Stimulated activated CD4-positive, alpha-beta T cell treated with anti-CD3 and anti-CD28 coated beads, Interleukin-2, amount 100 ng/mL, for 48 hours (primary cell): ENCODE results near the gene POLN.
"Not testable (repeated sequence)": the region's sequence is repeated elsewhere in the genome, so short reads cannot be mapped to it uniquely, and the experiment has no call there.

ENCODE experiments used
- DNase-seq, 2 donors: peaks; one replicate each; pipeline ENCODE4 v3.0.0-alpha.2; 2020

Gene POLN

DNA sequence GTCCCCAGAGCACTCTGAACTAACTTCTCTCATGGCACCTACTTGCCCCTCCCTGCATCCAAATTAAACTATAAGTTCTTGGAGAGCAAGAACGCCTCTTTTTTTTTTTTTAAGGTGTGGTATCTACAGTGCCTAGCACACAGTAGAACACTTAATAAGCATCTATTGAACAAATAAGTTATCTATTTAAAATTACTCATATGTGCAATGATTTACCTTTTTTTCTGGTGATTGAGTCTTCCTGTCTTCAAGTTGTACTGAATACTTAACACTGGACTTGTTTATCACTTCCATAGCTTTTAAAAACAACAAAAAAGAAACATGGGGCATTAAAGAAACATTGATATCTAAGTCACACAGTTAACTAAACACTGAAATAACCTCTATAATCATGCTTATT, 29.1 kb downstream of the POLN start:
- DNase-seq = no peak

DNA sequence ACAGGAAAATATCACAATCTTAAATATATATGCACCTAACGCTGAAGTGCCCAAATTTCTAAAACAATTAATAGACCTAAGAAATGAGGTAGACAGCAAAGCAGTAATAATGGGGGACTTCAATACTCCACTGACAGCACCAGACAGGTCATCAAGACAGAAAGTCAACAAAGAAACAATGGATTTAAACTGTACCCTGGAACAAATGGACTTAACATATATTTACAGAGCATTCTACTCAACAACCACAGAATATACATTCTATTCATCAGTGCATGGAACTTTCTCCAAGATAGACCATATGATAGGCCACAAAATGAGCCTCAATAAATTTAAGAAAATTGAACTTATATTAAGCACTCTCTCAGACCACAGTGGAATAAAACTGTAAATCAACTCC, 39.1 kb downstream of the POLN start:
- not testable (repeated sequence) for DNase-seq

DNA sequence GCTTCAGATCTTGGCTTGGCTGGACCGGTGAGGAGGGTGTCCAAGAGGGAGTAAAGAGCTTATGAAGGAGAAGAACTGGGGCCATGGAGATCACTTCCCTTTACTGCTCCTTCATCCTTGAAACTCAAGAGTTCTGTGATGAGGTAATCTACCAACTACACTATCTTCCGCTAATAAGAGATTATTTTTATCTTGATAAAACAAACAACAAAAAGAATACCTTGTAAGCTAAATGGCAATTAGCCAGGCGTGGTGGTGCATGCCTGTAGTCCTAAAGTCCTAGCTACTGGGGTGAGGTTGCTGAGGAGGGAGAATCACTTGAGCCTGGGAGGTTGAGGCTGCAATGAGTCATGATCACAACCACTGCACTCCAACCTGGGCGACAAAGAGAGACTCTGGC, 47.4 kb downstream of the POLN start:
- DNase-seq = no peak

DNA sequence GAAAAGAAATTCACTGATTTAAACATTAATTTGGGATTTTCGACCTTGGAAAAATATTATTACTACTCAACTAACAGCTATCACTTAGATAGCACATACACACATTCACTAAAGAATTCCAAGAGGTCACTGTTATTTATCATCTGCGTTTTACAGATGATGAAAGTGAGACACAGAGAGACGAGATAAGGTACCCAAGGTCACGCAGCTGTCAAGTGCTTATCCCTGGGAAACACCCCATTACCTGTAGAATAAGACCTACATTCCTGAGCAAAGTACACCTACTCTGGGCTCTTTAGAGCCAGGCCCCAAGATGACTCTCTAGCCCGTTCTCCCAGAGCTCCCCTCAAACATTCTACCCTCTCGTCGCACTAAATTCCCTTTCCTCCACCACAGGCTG, 48.6 kb downstream of the POLN start:
- DNase-seq = no peak

DNA sequence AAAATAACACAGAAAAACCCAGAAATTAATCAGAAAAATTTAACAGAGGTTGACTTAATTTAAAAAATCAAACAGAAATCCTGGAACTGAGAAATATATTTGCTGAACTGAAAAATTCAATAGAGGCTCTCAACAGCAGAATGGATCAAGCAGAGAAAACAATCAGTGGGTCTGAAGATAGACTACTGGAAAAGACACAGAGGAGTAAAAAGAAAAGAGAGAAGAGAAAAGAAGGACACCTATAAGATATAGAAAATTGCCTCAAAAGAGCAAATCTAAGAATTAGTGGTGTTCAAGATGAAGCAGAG, 55.1 kb downstream of the POLN start:
- no peak for DNase-seq

DNA sequence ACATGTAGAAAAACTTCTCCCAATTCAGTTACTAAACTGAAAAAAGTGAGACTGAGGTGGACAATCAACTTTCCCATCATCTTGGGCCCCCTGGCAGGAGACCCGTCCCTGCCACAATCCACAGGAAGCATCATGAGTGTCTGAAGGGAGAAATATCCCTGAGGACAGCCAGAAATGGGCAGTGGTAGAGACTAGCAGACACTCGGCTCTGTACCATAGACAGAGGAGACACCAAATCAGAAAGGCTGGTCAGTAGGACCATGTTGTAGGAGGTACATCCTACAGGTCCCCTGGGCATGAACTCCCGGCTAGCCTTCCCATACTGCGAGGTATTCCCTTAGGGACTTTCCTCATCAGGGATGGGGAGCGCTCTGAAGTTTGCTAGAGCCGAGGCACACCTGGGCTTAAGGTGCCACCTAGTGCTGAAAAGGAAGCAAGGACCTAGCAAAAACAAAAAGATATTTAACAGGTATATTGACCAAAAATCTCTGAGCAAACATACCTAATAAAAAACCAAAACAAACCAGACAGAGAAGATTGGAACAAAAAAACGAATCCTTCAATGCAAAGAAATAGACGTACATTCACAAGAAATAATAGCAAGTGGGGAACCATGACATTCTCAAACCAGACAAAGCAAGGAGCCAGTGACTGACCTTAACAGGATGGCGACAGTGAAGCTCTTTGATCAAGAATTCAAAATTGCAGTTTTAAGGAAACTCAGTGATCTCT, 55.6 kb downstream of the POLN start:
- DNase-seq = no peak

DNA sequence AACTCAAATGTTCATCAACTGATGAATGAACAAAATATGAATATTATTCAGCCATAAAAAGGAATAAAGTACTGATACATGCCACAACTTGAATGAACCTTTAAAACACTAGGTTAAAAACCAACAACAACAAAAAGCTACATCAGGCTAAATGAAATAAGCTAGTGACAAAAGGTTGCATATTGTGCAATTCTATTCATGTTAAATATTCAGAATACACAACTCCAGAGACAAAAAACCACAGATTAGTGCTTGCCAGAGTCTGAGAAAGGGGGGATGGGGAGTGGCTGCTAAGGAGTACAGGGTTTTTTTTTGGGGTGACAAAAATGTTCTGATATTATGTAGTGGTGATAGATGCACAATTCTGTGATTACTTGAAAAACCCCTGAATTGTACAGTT, 58.5 kb downstream of the POLN start:
- DNase-seq = no peak

DNA sequence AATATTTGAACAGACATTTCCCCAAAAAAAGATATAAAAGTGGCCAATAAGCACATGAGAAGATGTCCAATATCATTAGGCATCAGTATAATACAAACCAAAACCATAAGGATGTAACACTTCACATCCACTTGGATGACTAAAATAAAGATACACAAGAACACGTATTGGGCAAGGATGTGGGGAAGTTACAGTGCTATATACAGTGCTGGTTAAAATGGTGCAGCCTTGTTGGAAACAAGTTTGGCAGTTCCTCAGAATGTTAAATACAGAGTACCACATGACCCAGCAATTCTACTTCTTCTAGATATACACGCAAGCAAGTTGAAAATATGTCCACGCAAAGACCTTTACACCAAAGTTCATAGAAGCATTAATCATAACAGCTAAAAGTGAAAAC, 58.9 kb downstream of the POLN start:
- DNase-seq = no peak

DNA sequence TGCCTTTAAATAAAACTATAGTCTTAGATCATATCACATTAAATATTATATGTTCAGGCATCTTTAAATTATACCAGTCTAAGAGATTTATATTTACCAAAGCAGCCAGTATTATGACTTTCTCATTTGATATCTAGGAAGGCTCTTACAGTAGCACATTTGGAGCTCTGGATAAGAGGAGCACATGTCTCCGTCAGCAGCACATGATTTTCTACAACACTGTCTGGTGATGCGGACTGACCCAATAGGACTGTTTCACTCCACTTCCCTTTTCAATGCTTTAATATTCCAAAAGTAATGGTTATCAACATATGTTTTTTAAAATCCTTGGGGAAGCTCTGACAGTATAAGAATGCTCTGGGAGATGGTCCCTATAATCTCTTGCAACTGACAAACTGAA, 61.5 kb downstream of the POLN start:
- no peak for DNase-seq

DNA sequence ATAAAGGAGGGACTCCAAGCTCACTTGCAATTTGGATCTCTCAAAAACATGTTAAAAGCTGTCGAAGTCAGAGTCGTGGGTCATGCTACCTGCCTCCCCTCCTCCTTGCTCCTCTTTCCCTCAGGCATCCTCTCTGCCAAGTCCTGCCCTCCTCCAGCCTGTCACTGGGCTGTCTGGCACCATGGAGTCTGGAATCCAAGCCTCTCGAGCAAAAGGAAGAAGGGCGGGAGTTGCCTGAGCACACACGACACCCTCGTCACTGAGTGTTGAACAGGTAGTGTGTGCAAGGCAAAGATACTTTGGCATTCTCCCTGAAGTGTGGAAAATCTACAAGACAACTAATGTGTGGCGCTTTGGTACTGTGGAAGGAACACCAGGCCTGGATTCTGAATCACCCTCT, 62.2 kb downstream of the POLN start:
- no peak for DNase-seq

DNA sequence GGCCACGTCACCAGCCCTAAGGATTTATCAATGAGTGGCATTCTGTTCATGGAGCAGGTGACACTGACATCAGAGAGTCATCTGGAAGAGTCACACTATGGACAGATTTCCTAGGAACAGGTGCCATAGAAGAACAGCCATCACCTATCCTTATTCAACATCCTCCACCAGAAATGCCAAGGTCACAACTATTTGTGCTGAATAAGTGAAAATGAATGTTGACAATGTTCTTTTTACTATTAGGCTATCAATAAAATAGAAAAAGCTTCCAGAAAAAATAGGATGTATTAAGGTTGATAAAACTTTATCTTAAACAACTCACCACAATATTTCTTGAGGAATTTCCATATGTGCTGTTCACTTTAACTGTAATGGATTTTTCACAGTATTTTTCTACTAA, 62.9 kb downstream of the POLN start:
- DNase-seq = no peak

DNA sequence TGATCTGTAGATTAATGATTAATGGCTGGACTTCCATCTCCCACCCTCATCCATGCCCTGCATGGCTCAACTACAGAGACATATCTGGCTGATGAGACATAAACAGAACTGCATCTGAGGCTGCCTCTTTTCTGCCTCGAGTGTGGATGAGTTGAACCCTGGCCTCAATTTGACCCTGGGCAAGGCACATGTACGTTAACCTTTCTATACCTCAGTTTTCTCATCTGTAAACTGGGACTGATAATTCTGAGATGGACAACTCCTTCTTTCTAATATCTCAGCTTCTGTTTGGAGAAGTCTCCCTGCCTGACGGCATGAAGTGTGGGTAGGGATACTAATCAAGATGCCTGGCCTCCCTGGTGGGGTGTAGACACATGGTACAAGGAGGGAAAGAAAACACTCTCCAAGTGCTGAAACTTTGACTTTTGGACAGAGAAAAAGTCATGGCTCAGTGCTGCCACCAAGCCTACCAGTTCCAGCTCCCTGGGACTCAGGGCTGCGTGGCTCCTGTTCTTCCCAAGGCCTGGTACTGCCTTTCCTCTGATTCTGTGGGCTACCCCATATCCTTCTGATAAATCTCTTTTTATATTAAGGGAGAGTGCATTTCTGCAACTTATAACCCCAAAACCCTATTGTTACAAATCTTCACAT, 64.4 kb downstream of the POLN start:
- no peak for DNase-seq

DNA sequence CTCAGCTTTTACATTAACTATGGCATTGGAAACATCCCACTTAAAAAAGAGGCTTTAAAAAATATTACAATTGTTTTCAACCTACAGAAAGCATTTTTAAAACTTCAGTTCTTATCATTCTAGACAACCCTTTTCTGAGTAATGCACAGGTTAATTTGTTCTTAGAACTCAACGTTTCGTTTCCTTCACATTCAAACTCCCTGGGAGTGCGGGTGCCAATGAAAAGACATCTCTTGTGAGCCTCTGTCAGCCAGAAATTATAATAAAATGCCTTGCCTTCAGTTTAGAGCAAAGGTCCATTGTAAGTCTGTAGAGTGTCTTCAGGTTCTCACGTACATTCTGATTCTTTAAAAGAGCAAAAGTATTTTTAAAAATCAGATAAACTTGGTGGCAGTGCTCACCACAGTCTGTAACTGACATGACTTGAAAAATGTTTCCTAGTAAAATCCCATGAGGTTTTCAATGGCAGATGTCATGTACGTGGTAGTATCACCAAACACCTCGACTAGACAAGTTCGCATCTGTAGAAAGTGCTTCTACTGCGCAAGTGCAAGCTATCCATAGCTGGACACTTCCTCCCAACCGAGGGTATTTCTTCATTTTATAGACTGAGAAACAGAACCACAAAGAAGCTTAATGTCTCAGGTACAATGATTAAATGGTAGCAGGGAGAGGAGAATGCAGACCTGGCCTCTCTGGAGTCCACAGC, 65.8 kb downstream of the POLN start:
- DNase-seq = no peak

DNA sequence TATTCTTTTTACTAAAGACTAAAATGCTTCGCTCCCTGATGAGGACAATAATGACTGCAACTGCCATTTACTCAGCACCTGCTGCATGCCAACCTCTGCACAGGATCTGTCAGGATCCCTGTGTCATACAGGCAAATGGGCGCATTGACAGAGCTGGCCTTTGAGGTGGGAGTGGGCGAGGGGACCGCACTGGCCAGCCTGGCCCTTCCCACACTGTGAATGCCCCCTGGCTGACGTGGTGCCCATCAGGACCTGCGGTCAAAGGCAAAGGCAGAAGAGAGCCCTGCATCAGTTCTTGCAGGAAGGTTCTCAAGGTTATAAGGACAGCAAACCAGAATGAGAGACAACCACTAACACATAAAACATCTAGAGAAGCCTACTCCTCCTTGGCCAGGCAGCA, 67.9 kb downstream of the POLN start:
- DNase-seq = no peak

DNA sequence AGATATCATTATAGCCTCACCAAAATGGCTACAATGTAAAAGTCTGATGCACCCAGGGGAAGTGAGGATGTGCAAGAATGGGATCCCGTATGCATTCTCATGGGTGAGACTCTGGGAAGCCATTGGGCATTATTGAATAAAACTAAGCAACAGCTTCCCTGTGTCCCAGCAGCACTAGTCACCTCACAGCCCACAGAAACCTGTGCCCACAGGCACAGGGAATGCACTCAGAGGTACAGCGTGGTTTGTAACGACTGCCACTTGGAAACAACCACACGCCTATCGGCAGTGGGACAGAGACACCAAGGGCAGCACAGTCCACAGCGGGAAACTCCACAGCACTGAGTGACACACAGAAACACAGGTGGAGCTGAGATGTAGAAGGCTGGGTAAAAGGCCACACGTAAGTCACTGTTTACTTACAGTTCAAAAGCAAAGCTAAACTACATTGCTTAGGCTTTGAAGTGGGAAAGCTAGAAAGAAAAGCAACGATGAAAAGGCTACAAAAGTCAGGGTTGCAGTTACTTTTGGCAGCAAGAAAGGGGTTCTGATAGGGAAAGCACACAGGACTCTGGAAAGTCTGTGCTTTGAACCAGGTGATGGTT, 69.2 kb downstream of the POLN start:
- DNase-seq = no peak

DNA sequence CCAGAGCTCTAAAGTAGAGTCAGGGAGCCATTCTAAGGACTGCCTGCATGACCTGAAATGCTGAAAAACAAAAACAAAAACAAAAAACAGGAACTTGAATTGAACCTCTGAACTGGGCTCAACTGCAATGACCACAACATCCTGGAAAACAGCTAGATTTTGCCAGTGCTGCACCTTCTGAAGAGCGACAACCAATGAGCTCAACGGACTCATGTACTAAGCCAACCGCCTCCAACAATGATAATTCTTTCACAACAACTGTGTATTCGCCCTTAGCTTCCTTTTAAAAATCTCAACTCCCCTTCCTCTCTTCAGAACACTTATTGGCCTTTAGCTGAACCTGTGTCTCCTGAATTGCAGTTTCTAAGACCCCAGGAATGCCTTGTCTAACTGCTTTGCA, 69.8 kb downstream of the POLN start:
- DNase-seq = no peak

DNA sequence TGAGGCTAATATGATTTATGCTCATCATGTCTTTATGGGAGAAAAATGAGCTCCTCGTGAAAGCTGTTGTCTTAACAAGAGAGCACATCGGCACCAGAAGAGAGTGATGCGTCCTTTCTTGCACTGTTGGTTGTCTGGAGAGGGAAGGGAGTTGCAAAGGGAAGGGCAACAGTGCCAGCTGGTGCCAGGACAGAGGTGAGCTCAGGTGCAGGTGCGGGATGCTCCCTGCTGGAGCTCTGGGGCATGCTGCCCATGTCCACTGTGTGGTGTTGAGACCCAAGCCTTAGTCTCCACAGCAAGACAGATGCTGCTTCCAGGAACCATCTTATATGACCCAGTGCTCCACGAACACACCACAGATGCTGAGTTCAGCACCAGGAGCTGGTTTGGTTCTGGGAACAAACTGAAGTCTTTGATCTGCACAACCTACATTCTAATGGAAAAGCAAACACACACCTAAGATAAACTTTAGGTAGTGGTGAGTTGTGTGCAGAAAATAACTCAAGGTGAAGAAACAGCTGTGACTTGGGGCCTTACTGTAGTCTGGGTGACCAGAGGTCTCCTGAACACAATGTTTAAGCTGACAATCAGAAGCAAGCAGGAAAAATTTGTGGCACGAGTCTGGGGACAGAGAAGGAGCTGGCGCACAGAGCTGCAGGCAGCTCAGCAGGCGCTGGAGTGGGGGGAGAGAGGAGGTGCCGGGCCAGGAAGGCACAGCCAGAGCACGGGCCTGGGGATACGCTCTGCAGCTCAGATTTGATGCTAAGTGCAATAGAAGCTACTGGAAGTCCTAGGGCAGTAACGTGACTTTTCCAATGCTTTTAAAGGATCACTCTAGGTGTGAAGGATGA, 73.2 kb downstream of the POLN start:
- no peak for DNase-seq

DNA sequence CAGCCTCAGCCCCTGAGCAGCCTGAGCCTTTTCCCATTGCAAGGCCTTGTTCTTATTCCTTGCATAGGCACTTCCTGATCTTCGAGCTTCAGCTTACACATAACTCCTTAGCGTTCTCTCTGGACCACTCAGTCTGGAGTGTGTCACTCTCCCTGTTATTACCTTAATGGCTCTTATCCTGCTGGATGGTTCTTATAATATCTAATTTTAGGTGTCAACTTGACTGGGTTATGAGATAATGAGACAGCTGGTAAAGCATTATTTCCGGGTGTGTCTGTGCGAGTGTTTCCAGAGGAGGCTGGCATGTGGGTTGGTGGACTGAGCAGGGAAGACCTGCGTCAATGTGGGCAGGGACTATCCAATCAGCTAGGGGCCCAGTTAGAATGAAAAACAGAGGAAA, 75.7 kb downstream of the POLN start:
- DNase-seq = no peak

DNA sequence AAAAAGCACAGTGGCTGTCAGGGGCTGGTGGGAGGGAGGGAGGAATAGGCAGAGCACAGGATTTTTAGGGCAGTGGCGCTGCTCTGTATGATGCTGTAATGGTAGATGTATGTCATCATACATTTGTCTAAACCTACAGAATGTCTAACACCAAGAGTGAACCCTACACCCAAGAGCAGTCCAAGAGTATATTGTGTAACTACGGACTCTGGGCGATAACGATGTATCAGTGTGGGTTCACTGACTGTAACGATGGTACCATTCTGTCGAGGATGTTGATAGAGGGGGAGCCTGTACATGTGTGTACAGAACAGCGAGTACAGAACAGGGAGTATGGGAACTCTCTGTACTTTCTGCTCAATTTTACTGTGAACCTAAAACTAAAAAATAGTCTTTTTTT, 76.5 kb downstream of the POLN start:
- DNase-seq = no peak

DNA sequence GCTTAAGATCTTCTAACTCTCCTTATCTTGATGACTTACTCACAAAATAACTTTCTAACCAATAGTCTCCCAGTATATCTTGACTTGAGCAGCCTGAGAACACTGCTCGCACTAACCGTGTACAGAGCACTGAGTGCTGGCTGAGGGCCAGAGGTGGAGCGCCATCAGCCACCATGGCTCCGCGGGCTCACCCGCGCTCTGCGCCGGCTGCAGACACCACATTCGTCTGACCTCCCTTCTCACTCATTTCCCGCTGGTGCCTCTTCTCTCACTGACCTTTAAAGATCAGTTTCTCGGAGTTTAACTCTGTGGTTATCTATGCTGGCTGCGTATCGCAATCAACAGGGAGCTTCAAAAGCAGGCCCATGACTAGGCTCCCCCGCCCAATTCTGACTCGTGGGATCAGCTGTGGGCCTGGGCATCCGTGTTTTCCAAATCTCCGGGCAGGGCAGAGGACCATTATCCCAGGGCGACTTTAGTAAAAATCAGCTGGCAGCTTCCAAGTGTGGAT, 78.6 kb downstream of the POLN start:
- no peak for DNase-seq

DNA sequence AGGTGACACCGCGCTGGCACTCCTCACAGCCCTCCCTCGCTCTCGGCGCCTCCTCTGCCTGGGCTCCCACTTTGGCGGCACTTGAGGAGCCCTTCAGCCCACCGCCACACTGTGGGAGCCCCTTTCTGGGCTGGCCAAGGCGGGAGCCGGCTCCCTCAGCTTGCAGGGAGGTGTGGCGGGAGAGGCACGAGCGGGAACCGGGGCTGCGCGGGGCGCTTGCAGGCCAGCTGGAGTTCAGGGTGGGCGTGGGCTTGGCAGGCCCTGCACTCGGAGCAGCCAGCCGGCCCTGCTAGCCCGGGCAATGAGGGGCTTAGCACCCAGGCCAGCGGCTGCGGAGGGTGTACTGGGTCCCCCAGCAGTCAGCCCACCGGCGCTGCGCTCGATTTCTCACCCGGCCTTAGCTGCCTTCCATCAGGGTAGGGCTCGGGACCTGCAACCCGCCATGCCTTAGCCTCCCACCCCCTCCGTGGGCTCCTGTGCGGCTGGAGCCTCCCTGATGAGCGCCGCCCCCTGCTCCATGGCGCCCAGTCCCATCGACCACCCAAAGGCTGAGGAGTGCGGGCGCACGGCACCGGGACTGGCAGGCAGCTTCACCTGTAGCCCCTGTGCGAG, 80.7 kb downstream of the POLN start:
- DNase-seq = not testable (repeated sequence)

DNA sequence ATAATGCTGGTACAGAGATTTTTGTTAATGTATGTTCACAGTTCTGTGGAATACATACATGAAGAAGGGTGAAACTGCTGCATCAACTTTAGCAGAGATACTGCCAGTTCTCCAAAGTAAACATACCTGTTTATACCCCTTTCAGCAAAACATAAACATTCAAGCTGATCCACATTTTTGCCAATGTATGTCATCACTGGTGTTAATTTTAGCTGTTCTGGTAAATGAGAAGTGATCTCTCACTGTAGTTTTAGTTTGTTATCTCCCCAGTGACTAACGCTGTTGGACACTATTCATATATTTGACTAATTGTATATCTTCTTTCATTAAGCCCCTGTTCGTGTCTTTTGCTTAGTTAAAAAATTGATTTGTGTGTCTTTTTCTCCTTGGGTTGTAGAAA, 82.0 kb downstream of the POLN start:
- DNase-seq = no peak

DNA sequence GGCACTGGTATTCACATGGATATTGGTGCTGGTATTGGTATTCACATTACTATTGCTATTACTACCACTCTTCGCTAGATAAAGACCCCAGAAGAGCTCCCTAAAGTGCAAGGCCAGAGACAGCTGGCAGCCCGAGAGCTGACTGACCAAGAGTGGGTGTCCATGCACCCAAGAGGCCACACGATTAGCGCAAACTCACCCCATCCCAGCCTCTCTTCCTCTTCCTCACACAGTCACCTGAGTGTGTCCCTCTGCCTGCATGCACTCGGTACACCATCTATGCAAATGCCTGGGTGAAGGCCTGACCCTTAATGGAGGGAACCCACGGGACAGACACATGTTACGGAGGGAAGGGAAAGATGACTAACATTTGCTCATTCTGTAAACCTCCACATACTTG, 86.7 kb downstream of the POLN start:
- no peak for DNase-seq
